ENCODE results near the gene UBN1.

Gene UBN1

DNA sequence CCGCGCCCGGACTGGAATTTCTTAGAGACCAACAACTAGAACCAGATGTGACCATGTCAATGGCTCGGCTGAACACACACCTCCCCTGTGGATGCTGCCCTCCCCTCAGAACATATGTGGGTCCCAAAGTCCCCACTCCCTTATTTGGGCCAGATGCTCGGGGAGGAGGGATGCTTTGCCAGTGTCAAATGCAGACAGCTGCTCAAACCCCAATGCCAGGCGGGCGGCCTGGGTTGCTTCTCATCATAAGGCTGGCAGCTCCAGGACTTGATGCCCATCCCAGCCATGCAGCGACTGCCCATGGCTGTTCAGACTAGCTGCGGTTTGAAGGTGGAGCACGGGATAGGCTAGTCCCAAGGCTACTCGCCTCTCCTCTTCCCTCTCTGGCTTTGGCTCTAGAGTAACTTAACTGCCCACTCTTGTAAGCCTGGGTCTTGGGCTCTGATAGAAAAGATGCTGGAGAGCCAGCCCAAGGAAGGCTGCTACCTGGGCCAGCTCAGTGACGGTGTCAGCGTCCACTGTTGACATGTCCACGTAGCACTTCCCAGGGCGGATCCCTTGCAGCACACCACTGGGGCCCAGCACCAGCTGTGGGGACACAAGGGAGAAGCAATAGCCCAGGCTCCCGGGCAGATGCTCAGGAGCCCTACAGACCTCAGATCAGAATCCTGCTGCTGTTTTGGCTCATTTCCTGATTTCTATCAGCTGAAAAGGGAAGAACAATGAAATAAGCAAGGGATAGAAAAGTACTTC, 33.9 kb upstream of the UBN1 start:
- no peak overlapping the region for H3K27ac ChIP-seq (ENCODE audit: low read depth, low read length)
- no peaks in the 10 kb centered on the region for H3K79me2 ChIP-seq (ENCODE audit: control insufficient read depth, insufficient read depth, low read length)
- no peak for DNase-seq
- no peak overlapping the region for H2BK5ac ChIP-seq (ENCODE audit: low read length)
- no peak overlapping the region for H3K4ac ChIP-seq (ENCODE audit: low read depth, low read length)
- no peak overlapping the region for H3K18ac ChIP-seq (ENCODE audit: low read length)
- H2BK120ac ChIP-seq (ENCODE audit: low read depth, low read length): no peak overlapping the region
- no peak overlapping the region for H2BK15ac ChIP-seq (replicated peaks; ENCODE audit: low read depth)
- H3K56ac ChIP-seq (ENCODE audit: low read length): no peak overlapping the region
- no CpG with 5 or more reads among the region's 16 CpGs for WGBS (ENCODE audit: extremely low coverage, insufficient coverage, low lambda C conversion rate)
- H3K4me2 ChIP-seq (ENCODE audit: low read length): no peak overlapping the region
- no peak overlapping the region for H4K5ac ChIP-seq (ENCODE audit: low read length)
- no peaks in the 10 kb centered on the region for H3K4me1 ChIP-seq (ENCODE audit: control insufficient read depth, low read depth, low read length)
- H3K23ac ChIP-seq (ENCODE audit: low read length): no peak overlapping the region
- H3K79me1 ChIP-seq (ENCODE audit: low read length): no peaks in the 10 kb centered on the region
- no peak overlapping the region for H4K8ac ChIP-seq (ENCODE audit: low read depth, low read length)
- no peak overlapping the region for H2AK5ac ChIP-seq (ENCODE audit: low read length)
- H3K27me3 ChIP-seq (ENCODE audit: insufficient read depth, low read length, poor library complexity): no peaks in the 10 kb centered on the region
- peaks cover 20% of the 10 kb centered on the region for H3K36me3 ChIP-seq (ENCODE audit: control insufficient read depth, insufficient read depth, low read length)
- no peak overlapping the region for H3K9ac ChIP-seq (ENCODE audit: low read length)
- H3K4me3 ChIP-seq (ENCODE audit: low read length): no peak overlapping the region

GRCh38 chr16:4814046-4814445, 33.2 kb upstream of the UBN1 start:
- Histone ChIP-seq H3K79me2 (ENCODE audit: control insufficient read depth, insufficient read depth, low read length) (no peaks in the 10 kb centered on the region), H2AK5ac (ENCODE audit: low read length) (no peak overlapping the region), H3K36me3 (ENCODE audit: control insufficient read depth, insufficient read depth, low read length) (peaks cover 20% of the 10 kb centered on the region), H2BK15ac (replicated peaks; ENCODE audit: low read depth) (no peak overlapping the region), H3K4me2 (ENCODE audit: low read length) (no peak overlapping the region), H3K4ac (ENCODE audit: low read depth, low read length) (no peak overlapping the region), H4K5ac (ENCODE audit: low read length) (no peak overlapping the region), H3K56ac (ENCODE audit: low read length) (no peak overlapping the region), H3K18ac (ENCODE audit: low read length) (no peak overlapping the region), H3K23ac (ENCODE audit: low read length) (no peak overlapping the region), H3K27ac (ENCODE audit: low read depth, low read length) (no peak overlapping the region), H3K4me3 (ENCODE audit: low read length) (no peak overlapping the region), H3K27me3 (ENCODE audit: insufficient read depth, low read length, poor library complexity) (no peaks in the 10 kb centered on the region), H3K4me1 (ENCODE audit: control insufficient read depth, low read depth, low read length) (no peaks in the 10 kb centered on the region), H3K9ac (ENCODE audit: low read length) (no peak overlapping the region), H4K8ac (ENCODE audit: low read depth, low read length) (no peak overlapping the region), H2BK120ac (ENCODE audit: low read depth, low read length) (no peak overlapping the region), H3K79me1 (ENCODE audit: low read length) (no peaks in the 10 kb centered on the region), H2BK5ac (ENCODE audit: low read length) (no peak overlapping the region)
- DNase-seq: no peak

DNA sequence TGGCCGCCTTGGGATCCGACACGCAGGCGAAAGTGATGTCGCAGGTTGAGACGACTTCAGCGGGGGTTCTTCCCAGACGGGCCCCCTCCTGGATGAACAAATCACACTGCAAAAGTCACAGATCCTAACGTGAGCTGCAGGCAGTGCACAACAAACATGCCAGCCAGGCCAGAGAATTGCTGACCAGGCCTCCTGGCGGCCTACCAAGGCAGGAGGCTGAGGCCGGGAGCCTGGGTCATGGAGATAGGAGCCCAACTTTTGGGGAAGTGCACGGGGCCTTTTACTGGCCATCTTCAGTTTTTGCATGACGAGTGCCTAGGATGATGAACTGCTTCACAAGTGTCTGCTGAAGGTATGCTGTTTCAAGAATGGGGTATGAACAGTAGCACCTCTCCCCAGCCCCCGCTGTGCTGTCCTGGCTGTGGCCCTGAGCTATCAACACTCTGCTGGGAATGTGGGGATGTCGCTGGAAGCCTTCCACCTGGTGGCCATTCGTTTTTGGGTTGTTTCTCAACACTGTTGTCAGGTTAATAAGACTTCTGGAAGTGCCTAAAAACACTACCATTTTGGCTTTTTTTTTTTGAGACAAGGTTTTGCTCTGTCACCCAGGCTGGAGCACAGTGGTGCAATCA, 32.6 kb upstream of the UBN1 start:
- no peaks in the 10 kb centered on the region for H3K27me3 ChIP-seq (ENCODE audit: insufficient read depth, low read length, poor library complexity)
- H3K4ac ChIP-seq (ENCODE audit: low read depth, low read length): no peak overlapping the region
- no peak overlapping the region for H3K4me3 ChIP-seq (ENCODE audit: low read length)
- H3K36me3 ChIP-seq (ENCODE audit: control insufficient read depth, insufficient read depth, low read length): peaks cover 22% of the 10 kb centered on the region
- no peak overlapping the region for H3K4me2 ChIP-seq (ENCODE audit: low read length)
- H3K56ac ChIP-seq (ENCODE audit: low read length): no peak overlapping the region
- peak; percentile 30 for DNase-seq
- H2BK15ac ChIP-seq (replicated peaks; ENCODE audit: low read depth): no peak overlapping the region
- no peak overlapping the region for H2BK120ac ChIP-seq (ENCODE audit: low read depth, low read length)
- no peak overlapping the region for H4K8ac ChIP-seq (ENCODE audit: low read depth, low read length)
- H2AK5ac ChIP-seq (ENCODE audit: low read length): no peak overlapping the region
- H3K4me1 ChIP-seq (ENCODE audit: control insufficient read depth, low read depth, low read length): no peaks in the 10 kb centered on the region
- no peak overlapping the region for H3K9ac ChIP-seq (ENCODE audit: low read length)
- no peak overlapping the region for H4K5ac ChIP-seq (ENCODE audit: low read length)
- H3K27ac ChIP-seq (ENCODE audit: low read depth, low read length): no peak overlapping the region
- no CpG with 5 or more reads among the region's 16 CpGs for WGBS (ENCODE audit: extremely low coverage, insufficient coverage, low lambda C conversion rate)
- no peak overlapping the region for H3K18ac ChIP-seq (ENCODE audit: low read length)
- H2BK5ac ChIP-seq (ENCODE audit: low read length): no peak overlapping the region
- H3K79me2 ChIP-seq (ENCODE audit: control insufficient read depth, insufficient read depth, low read length): no peaks in the 10 kb centered on the region
- no peak overlapping the region for H3K23ac ChIP-seq (ENCODE audit: low read length)
- no peaks in the 10 kb centered on the region for H3K79me1 ChIP-seq (ENCODE audit: low read length)

DNA sequence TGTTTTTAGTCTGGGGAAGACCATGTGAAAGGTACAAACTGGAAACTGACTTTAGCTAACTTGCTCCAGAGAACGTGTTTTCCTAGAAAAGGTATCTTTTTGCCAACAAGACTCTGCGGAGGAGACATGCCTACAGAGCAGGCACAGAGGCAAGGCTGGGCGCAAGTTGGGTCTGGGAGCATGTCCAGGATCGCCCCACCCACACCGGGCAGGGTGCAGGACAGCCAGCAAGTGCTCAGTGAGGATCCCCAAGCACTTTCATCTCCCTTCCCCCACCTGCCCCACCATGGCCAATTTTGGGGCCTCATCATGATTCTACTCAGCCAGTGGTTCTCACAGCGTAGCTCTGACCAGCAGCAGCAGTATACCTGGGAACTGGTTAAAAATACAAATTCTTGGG, 26.6 kb upstream of the UBN1 start:
- no peak overlapping the region for H4K8ac ChIP-seq (ENCODE audit: low read depth, low read length)
- WGBS (ENCODE audit: extremely low coverage, insufficient coverage, low lambda C conversion rate): no CpG with 5 or more reads among the region's 6 CpGs
- H3K36me3 ChIP-seq (ENCODE audit: control insufficient read depth, insufficient read depth, low read length): peaks cover 23% of the 10 kb centered on the region

DNA sequence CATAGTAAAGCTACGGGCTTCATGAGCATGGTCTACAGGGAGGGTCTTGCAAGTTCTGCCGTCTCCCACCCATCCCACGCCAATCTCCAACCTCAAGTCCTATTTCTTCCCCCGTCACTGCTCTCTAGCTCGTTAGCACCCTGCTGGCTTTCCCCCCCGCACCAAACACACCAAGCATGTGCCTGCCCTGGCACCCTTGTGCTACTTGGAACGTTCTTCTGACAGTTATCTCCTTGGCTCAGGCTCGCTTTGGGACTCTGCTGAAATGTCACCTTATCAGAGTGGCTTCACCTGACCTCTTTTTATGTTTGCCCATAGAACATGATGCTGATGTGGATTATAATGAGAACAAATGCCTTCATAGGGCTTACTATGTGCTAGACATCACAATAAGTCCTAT, 22.1 kb upstream of the UBN1 start:
- Histone ChIP-seq H3K27ac (ENCODE audit: low read depth, low read length) (no peak overlapping the region), H3K79me2 (ENCODE audit: control insufficient read depth, insufficient read depth, low read length) (no peaks in the 10 kb centered on the region), H4K8ac (ENCODE audit: low read depth, low read length) (no peak overlapping the region), H2BK15ac (replicated peaks; ENCODE audit: low read depth) (no peak overlapping the region), H3K36me3 (ENCODE audit: control insufficient read depth, insufficient read depth, low read length) (peaks cover 31% of the 10 kb centered on the region), H2BK5ac (ENCODE audit: low read length) (no peak overlapping the region), H3K56ac (ENCODE audit: low read length) (no peak overlapping the region), H3K79me1 (ENCODE audit: low read length) (no peaks in the 10 kb centered on the region), H3K23ac (ENCODE audit: low read length) (no peak overlapping the region), H3K4me3 (ENCODE audit: low read length) (no peak overlapping the region), H3K4me1 (ENCODE audit: control insufficient read depth, low read depth, low read length) (no peaks in the 10 kb centered on the region), H3K18ac (ENCODE audit: low read length) (no peak overlapping the region), H3K4me2 (ENCODE audit: low read length) (no peak overlapping the region), H3K27me3 (ENCODE audit: insufficient read depth, low read length, poor library complexity) (no peaks in the 10 kb centered on the region), H3K4ac (ENCODE audit: low read depth, low read length) (no peak overlapping the region), H2AK5ac (ENCODE audit: low read length) (no peak overlapping the region), H3K9ac (ENCODE audit: low read length) (no peak overlapping the region), H2BK120ac (ENCODE audit: low read depth, low read length) (no peak overlapping the region), H4K5ac (ENCODE audit: low read length) (no peak overlapping the region)
- WGBS (ENCODE audit: extremely low coverage, insufficient coverage, low lambda C conversion rate): no CpG with 5 or more reads among the region's 8 CpGs
- no peak for DNase-seq

More for the DNA sequence above, 26.6 kb upstream of the UBN1 start:
- H3K4me1 ChIP-seq (ENCODE audit: control insufficient read depth, low read depth, low read length): no peaks in the 10 kb centered on the region
- no peak overlapping the region for H3K56ac ChIP-seq (ENCODE audit: low read length)
- DNase-seq: no peak
- no peak overlapping the region for H3K4me2 ChIP-seq (ENCODE audit: low read length)
- H3K9ac ChIP-seq (ENCODE audit: low read length): no peak overlapping the region
- no peak overlapping the region for H3K4ac ChIP-seq (ENCODE audit: low read depth, low read length)
- H2AK5ac ChIP-seq (ENCODE audit: low read length): no peak overlapping the region
- no peaks in the 10 kb centered on the region for H3K79me2 ChIP-seq (ENCODE audit: control insufficient read depth, insufficient read depth, low read length)
- no peak overlapping the region for H2BK120ac ChIP-seq (ENCODE audit: low read depth, low read length)
- H3K23ac ChIP-seq (ENCODE audit: low read length): no peak overlapping the region
- no peak overlapping the region for H2BK15ac ChIP-seq (replicated peaks; ENCODE audit: low read depth)
- no peak overlapping the region for H4K5ac ChIP-seq (ENCODE audit: low read length)
- H3K27me3 ChIP-seq (ENCODE audit: insufficient read depth, low read length, poor library complexity): no peaks in the 10 kb centered on the region
- H3K4me3 ChIP-seq (ENCODE audit: low read length): no peak overlapping the region
- H3K79me1 ChIP-seq (ENCODE audit: low read length): no peaks in the 10 kb centered on the region
- no peak overlapping the region for H3K27ac ChIP-seq (ENCODE audit: low read depth, low read length)
- no peak overlapping the region for H3K18ac ChIP-seq (ENCODE audit: low read length)
- H2BK5ac ChIP-seq (ENCODE audit: low read length): no peak overlapping the region

- Histone ChIP-seq H3K4ac (ENCODE audit: low read depth, low read length) (no peak overlapping the region), H3K9ac (ENCODE audit: low read length) (no peak overlapping the region), H4K5ac (ENCODE audit: low read length) (no peak overlapping the region), H3K36me3 (ENCODE audit: control insufficient read depth, insufficient read depth, low read length) (peaks cover 34% of the 10 kb centered on the region), H3K23ac (ENCODE audit: low read length) (no peak overlapping the region), H2BK5ac (ENCODE audit: low read length) (no peak overlapping the region), H3K79me1 (ENCODE audit: low read length) (no peaks in the 10 kb centered on the region), H4K8ac (ENCODE audit: low read depth, low read length) (no peak overlapping the region), H3K4me2 (ENCODE audit: low read length) (no peak overlapping the region), H2BK15ac (replicated peaks; ENCODE audit: low read depth) (no peak overlapping the region), H3K56ac (ENCODE audit: low read length) (no peak overlapping the region), H2BK120ac (ENCODE audit: low read depth, low read length) (no peak overlapping the region), H3K4me1 (ENCODE audit: control insufficient read depth, low read depth, low read length) (no peaks in the 10 kb centered on the region), H3K27ac (ENCODE audit: low read depth, low read length) (no peak overlapping the region), H3K4me3 (ENCODE audit: low read length) (no peak overlapping the region), H3K79me2 (ENCODE audit: control insufficient read depth, insufficient read depth, low read length) (no peaks in the 10 kb centered on the region), H2AK5ac (ENCODE audit: low read length) (no peak overlapping the region), H3K18ac (ENCODE audit: low read length) (no peak overlapping the region), H3K27me3 (ENCODE audit: insufficient read depth, low read length, poor library complexity) (no peaks in the 10 kb centered on the region)
- WGBS (ENCODE audit: extremely low coverage, insufficient coverage, low lambda C conversion rate): no CpG with 5 or more reads among the region's 4 CpGs
- no peak for DNase-seq
Observed at GRCh38 chr16:4826526-4826925, 20.8 kb upstream of the UBN1 start.
